IPS-11a (cell line): ENCODE measurements around the gene RHOB.

Source experiments
- H3K4me3 ChIP-seq: one replicate; pipeline ENCODE4 v1.5.1; 2013; ENCODE audit warnings: low read depth, low read length, control low read depth

Gene RHOB

DNA sequence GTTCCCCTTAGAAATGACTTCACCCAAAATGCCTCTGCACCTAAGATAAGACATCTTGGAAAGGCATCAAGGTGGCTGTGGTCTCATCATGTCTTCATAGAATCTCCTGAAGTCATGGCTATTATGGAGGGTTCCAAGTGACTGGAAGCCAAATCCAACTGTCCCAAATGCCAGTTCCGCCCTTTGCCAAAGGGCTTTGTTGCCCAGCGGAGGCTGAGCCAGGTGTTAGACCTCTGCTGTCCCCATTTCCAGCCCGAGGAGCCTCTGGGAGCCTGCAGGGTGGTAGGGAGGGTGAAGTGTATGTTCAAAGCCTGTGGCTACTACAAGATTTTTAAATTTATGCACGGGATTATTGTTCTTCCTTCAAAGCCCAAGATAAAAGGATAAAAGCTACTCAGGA, 25.7 kb downstream of the RHOB start:
- no peak overlapping the region for H3K4me3 ChIP-seq

DNA sequence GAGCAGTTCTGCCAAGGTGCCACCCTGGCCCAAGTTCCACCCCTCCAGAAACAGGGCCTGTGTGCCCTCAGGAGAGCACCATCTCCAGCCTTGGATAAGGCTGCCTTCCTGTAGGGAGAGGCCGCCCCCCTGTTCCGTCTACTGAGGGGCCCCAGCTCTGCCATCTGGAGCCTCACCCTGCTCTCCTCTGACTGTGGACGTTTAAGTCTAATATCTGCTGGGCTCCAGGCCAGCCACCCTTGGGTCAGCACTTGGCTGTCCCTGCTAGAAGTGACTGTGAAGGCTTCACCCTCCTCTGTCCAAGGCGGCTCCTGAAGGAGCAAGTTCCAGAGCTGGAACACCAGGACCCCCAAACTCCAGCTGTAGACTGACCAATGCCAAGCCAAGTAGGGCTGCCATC, 26.3 kb downstream of the RHOB start:
- H3K4me3 ChIP-seq, result no peak overlapping the region

DNA sequence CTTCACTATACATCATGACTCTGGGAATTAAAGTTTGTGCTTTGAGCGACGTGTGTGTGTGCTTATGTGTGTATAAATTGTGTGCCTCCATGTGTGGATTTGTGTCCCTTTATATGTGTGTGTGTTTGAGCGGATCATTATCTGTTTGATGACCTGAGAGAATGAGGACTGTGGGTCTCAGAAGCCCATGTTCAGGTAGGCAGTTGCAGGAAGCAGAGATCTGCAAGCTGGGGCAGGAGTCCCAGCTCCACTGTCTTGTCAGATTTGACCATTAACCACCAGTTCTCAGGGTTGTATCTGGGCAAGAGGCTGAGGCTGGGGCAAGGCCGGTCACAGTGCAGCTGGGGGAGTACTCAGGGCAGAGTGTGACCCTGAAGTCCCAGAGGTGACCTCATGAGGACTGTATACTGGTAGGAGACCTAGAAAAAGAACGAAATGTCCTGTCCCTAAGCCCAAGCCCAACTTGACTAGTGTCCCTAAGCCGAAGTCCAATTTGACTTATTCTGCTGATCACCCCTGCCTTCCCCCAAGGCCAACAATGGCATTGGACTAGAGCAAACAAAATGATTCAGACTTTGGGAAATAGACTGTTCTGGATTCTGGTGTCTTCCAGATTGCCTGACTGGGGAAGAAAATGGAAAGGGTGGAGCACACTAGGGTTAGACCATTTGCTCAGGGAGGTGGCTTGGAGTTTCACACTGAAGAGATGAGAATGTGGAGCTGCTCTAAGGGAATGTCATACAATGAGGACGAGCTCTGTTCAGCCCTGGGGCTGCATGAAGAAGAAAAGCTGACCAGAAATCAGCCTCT, 28.1 kb downstream of the RHOB start:
- H3K4me3 ChIP-seq, result no peak overlapping the region

DNA sequence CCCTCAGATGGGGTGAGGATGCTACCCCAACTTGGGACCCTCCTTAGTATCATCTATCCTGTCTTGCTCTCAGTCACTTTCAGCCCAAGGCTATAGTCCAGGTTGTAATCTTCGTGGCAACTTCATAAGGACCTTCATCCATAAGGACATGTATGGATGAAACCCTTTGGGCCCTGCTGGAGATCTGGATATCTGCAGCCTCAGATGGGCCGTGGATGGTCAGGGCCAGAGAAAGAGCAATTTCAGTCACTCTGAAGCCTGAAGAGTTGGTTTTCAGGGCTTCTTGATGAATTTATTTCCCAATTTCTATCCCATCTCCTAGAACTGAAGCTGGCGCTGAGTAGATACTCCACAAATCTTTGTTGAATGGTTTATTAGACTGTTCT, 28.7 kb downstream of the RHOB start:
- no peak overlapping the region for H3K4me3 ChIP-seq

DNA sequence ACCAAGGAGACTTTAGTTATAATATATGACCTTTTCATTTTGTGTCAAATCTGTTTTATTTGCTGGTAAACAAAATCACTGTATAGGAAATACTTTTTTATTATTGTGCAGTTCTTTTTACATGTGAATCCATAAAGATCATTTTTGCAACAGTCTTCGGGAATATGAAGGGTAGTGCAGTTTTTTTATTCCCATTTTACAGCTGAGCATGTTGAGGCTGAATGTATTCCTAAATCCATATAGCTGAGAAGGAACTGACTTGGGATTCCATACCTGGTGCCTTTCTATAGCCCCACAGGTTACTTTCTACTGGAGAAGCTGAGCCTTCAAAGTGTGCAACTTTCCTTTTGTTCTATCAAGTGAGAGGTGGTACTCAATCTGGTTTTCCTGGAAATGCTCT, 29.6 kb downstream of the RHOB start:
- H3K4me3 ChIP-seq, result no peak overlapping the region

DNA sequence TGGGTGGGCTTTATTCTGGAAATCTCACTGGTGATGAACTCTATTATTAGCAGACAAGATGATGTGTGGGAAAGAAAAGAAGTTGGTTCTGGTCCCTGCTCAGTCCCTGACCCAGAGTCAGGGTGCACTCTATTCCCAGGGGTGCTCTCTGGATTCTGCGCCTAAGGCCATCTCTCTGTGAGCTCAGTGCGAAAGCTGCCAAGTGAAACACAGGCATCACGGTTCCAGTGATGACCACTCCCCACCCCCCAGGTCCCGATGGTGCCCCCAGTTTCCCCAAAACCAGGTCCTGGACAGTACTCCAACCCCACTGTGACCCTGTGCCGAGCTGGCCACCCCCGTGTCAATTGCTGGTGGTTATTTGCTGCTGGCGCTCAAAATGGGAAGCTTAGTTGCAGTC, 30.1 kb downstream of the RHOB start:
- no peak overlapping the region for H3K4me3 ChIP-seq

DNA sequence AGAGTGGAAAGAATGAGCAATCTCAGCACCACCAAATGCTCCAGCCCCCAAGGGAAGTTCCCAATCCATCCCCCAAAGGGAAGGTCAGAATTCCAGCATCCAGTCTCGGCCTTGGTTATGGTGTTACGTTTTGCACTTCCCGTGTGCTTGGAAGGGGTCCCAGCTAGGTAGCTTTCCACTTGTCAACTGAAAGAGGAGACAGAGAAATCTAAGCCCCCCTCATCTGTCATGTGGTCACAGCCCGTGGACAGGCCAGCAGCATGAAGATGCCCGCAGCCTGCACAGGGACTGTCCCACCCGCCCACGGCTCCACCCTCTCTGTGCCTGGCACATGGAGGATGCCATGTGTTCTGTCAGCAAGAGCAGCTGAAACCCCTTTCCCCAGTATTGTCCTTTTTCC, 32.1 kb downstream of the RHOB start:
- no peak overlapping the region for H3K4me3 ChIP-seq

DNA sequence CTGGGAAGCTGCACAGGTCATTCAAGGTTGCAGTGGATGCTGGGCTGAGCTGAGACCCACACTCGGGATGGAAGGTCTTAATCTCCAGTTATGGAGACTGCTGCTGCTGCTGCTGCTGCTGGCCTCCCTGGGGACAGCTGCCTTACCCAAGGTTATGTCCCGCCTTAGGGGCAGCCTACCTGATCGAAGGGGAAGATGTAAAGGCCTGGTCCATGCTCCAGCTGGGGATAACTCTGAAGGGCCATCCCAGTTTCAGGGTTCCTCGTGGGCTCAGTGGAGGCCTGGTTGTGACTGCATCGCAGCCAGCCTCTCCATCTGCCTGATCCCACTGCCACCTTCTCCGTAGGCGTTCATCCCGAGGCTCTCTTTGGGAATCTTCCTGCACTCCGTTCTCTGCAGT, 33.0 kb downstream of the RHOB start:
- no peak overlapping the region for H3K4me3 ChIP-seq

DNA sequence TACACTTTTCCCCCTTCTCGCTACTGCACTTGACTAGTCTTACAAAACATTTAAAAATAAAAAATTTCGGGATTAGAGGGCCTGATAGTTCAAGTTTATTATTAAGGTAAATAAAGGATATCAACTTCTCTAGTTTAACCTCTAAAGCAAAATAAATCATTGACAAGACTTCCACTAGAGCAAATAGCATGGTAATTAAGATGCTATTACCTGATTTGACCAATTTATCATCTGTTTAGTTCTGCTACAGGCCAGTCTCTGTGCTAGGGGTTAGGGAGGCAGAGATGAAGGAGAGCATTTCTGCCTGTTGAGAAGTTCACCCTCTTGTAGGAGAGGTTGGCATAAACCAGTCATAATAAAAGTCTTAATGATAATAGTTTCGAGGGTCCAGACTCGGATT, 34.0 kb downstream of the RHOB start:
- H3K4me3 ChIP-seq, result no peak overlapping the region

DNA sequence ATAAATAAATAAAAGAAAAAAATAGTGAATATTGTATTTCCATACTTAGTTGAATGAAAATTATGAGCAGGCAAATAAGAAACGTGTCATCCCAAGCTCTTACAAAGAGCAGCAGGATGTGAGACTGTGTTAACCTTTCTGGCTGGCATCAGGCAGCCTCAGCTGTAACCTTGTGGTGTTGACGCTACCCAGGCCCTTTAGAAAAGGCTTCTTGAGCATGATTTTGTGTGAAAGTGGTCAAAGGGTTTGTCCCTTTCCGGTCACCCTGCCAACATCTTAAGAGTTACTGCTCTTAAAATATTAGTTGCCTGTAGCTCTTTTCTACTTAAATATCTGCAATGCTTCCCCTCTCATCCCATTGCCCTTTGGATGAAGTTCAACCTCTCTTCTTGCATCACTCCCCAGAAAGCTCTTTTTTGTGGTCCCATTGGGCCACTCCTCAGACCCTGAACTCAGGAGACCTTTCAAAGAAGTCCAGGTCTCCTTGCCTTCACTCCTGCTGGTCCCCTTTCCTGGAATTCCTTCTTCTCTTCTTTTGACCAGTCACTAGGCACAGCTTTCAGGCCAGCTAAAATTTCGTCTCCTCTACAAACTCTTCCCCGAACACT, 35.0 kb downstream of the RHOB start:
- no peak overlapping the region for H3K4me3 ChIP-seq

DNA sequence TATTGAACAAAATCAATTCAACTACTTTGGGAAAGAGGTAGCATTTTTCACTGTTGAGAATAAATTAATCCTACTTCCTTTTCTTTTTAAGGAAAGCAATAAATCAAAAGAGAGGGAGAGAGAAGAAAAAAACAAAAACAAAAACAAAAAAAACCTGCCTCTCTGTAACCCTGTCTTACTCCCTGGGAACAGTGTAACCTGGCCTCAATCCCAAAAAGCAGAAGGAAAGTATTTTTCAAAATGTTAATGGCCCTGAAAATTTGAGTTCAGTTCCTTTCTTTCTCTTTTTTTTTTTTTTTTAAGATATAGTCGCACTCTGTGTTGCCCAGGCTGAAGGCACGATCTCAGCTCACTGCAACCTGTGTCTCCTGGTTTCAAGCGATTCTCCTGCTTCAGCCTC, 35.9 kb downstream of the RHOB start:
- H3K4me3 ChIP-seq, result no peak overlapping the region

DNA sequence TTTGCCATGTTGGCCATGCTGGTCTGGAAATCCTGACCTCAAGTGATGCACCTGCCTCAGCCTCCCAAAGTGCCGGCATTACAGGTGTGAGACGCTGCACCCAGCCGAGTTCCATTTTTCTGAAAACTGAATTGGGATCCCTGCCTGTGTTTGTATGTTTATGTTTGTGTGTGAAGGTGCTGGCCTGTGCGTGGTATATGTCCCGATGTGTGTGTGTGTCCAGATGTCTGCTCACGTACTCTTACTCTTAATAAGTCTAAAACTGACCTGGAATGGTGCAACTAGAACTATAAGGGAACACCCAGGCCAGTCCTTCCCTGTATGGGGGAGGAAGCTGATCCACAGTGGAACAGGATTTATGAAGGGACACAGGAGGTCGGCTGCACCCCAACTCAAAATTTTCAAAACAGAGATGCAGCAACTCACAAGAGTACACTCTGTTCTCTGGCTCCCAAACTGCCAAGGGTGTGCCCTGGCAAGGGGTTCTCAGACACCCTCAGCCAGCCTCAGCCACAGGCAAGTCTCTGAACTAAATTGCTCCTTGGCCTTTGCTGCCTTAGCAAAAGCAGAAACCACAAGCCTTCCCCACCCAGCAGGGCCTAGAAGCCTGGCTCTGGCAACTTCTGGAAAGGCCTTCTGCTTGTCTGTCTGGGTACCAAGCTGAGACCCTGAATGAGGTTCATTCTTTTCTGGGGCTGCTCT, 36.5 kb downstream of the RHOB start:
- no peak overlapping the region for H3K4me3 ChIP-seq

DNA sequence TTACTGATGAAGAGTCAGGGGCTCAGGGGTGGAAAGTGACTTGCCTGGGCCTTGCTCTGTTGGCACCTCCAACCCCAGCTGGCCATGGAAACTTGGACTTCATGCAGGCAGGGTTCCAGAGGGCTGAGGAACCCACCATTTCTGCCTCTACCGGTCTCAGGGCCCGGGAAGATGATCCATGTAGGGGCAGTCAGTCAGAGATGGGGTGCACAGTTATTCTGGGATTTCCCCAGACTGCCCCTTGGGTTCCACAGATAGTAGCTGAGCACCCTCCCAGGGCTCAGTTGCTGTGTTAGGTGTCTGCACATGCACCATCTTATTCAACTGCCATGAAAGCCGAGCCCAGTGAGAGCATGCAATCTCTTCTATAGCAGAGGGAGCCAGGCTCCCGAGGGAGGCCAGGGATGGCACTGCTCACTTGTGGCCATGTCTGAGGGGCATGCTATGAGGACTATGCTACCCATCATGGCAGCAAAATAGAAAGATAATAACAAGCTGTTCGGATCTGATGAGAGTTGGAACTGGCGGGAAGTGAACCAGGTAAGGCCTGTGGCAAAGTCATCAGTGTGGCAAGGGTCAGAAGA, 37.3 kb downstream of the RHOB start:
- H3K4me3 ChIP-seq, result no peak overlapping the region

DNA sequence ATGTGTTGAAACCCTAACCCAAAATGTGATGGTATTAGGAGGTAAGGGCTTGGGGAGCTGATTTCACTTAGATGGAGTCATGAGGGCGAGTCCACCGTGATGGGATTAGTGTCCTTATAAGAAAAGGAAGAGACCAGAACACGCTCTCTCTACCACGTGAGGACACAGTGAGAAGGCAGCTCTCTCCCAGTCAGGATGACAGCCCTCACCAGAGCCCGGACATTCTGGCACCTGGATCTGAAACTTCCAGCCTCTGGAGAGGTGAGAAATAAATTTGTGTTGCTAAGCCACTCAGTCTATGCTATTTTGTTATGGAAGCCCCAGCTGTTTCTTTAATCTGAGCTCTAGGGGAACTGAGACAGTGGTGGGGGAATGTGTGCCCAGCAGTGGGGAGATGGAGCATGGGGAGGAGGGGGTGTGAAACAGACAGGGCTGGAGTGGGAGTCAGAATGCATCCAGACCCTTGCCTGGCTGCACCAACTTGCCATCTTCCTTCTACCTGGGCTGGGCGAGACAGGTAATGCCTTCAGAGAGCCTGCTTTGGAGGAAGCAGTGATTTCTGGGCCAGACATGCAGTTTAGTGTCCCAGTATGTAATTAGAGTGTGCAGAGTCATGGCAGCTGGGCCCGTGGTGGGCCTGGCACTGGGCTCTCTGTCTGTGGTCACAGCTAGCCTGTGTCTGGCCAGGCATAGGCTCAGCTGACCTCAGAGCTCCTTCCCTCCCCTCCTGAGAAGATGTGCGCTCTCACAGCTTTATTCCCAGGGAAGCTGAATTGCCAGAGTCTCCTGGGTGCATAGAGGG, 38.1 kb downstream of the RHOB start:
- H3K4me3 ChIP-seq, result no peak overlapping the region

DNA sequence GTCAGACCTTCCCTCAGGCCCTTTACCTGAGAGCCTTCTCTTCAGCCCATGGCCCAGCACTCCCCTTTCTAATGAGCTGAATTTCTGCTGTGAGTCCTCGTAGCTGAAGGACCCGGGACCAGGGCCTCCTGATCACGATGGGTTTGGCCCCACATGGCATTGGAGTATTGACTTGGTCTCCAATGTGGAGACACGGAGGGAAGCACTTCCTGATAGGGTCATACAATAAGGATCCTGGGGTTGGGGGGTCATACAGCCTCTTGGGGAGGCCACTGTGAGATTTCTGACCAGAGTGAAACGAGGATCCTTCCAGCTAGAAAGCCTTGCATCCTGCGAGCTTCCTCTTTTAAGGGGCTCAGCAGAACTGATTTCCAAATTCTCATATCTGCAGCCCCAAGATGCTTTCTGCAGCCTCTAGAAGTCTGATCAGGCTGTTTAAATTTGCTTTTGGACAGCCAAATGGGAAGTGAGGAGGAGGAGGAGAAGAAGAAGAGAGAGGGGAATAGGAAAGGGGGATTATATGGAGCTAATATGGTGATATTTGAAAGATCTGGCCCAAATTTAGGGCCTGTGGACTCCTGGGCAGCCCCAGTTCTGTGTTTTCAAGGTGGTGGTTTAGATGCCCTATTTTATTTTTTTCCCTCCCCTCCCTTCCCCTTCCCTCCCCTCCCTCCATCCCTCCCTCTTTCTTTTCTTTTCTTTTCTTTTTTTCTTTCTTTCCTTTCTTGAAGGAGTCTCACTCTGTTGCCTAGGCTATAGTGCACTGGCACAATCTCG, 38.9 kb downstream of the RHOB start:
- H3K4me3 ChIP-seq, result no peak overlapping the region

DNA sequence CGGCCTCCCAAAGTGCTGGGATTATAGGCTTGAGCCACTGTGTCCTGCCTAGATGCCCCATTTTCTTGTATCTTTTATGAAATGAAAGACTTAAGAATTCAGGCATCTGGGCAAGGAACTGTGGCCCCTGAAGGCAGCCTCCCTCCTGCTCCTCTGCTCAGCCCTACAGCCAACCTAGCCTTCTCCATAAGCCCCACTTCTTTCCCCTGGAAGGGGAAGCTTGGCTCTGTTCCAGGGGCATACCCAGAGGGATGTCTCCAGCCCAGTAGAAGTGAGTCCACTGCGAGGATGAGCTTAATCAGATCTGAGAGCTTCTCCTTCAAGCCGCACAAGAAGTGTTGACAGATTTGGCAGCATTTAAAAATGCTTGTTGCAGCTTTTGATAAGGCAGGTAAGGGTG, 39.7 kb downstream of the RHOB start:
- H3K4me3 ChIP-seq, result no peak overlapping the region

DNA sequence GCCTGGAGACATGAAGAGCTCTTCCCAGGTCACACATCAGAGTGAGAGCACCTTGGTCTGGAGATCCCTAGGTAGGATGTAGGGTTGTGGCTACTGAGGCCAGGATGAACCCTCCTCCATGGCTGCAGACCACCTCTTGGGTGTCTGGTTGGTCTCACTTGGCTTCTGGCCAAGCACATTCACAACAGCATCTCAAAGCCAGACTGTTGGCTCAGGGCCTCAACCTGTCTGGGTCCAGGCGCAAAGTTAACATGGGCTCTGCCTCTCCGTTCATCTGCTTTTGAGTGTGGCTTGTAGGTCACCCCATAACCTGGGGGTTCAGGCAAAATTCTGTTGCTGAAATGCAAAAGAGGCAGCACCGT, 40.1 kb downstream of the RHOB start:
- no peak overlapping the region for H3K4me3 ChIP-seq

DNA sequence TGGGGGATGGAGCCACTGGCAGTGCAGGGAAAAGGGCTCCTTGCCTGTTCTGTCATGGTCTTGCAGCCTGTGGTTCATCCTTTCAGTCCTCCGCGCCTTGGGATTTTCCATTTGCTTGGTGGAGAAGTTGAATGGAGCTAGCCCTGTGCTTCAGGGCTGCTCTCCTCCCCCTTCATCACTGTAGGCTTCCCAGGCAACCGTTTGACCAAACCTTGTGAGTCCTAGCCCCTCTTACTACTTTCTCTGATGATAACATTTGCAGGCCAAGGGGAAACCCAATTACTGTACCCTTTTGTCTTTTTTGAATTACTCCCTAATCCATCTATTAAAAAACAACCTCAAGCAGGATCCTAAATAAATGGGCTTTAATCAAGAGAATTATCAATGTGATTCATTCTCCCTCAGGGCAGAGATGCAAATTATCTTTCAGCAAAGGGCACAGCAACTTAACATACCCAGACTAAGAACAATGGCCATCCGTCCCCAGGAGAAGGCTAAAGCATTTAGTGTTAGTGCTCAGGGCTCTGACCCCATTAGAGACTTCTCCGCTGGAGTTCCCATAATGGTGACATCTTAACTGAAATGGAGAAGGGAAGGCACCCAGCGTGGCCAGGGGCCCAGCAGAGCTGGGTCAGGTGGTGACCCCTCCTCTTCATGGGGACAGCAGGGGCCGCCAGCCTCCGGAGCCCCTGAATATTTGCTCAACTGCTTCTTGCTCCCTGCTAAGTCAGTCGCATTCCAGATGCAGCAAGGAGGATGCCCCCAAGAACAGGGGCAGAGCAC, 40.7 kb downstream of the RHOB start:
- H3K4me3 ChIP-seq, result no peak overlapping the region

DNA sequence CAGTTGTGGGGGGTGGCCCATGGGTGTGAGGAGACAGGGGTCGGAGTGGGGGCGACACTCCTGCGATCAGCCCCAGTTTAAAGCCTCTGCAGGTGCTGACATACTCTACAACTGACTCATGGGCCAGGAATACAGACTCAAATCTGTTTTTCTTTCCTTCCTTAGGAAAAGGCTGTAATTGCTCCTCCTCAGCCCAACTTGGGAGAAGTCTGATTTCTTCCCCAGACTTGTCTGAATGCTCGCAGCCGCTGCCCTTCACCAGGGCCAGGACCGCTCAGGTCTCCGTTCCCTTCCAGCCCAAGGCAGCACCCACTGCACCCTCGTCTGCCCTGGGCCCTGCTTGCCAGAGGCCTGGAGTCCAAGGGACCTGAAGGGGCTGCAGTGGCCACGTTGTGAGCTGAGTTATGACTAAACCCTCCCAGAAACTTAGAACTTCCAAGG, 41.3 kb downstream of the RHOB start:
- H3K4me3 ChIP-seq, result no peak overlapping the region

DNA sequence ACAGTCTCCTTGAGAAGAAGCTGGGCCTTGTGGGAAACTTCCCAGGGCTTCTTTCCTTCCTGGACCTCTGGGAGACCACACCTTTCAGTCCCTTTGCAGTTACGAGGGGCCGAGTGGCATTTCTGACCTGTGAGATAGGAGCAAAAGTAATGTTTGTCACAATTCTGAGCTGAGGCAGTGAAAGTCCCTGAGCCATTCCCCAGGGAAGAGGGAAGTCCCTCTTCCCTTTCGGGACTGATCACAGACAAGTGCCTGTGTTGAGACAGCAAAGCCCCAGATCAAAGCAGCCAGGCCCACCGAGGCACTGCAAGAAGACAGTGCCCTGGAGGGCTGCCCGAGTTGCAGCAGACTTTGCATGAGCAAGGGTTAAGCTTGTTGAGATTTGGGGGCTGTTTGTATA, 41.9 kb downstream of the RHOB start:
- H3K4me3 ChIP-seq, result no peak overlapping the region
